ENCODE results near the gene RPS3. TPM values are rescaled to one million over a fixed set of nuclear protein-coding genes. Genes with fewer than 3 reads are reported as not detected.

RPS3 gene
- total and polyA plus RNA-seq, 2 donors (not counting 1 experiment from before 2014, with no cell fraction given) = 3,389 to 3,642 TPM

GRCh38 chr11:75447415-75447814 lies 48.1 kb downstream of the RPS3 start:
- CTCF ChIA-PET = interaction anchor here (7.7 kb wide), 1 partner anchor 84 kb away, joined by 284 read pairs; no protein-coding TSS in a partner anchor
- no peak for ATAC-seq (ENCODE audit: low read depth)
- 38% methylated on average over 1 of the region's 5 CpGs for WGBS (ENCODE audit: insufficient coverage)
- TF ChIP-seq EZH2 (IDR thresholded peaks at IDR 0.05; ENCODE audit: borderline replicate concordance, insufficient read depth, low read depth, low read length, poor library complexity, severe bottlenecking) (no peak), CTCF (IDR thresholded peaks at IDR 0.05) (no peak)
- POLR2A ChIA-PET = no interaction called here
- Mint-ChIP-seq H3K27ac (no peak overlapping the region), H3K4me3 (no peak overlapping the region), H3K9me3 (ENCODE audit: insufficient read depth) (no peaks in the 10 kb centered on the region), H3K4me1 (no peaks in the 10 kb centered on the region), H3K27me3 (peaks cover 3% of the 10 kb centered on the region)
- Histone ChIP-seq H3K79me2 (ENCODE audit: control insufficient read depth, insufficient read depth, low read length) (no peaks in the 10 kb centered on the region), H2AFZ (ENCODE audit: insufficient read depth, low read depth, low read length, poor library complexity, severe bottlenecking) (no peak overlapping the region), H3K4me3 (ENCODE audit: control extremely low read depth in 1 of 5, extremely low read depth in 1 of 5, insufficient read depth in 1 of 5, low read depth in 2 of 5, low read length in 4 of 5) (no peak overlapping the region), H3K4me1 (ENCODE audit: control insufficient read depth in 2 of 2, insufficient read depth in 2 of 2, low read length in 2 of 2) (no peaks in the 10 kb centered on the region), H3K27me3 (replicated peaks in 1 of 4; ENCODE audit: control extremely low read depth in 1 of 4, control insufficient read depth in 3 of 4, insufficient read depth in 4 of 4, low read length in 3 of 4) (peaks cover 0 to 3% (median 1%) of the 10 kb centered on the region in 4 experiments), H3K4me2 (replicated peaks; ENCODE audit: low read depth, low read length, poor library complexity, severe bottlenecking) (no peak overlapping the region), H3K9me3 (ENCODE audit: control extremely low read depth in 1 of 3, control insufficient read depth in 2 of 3, insufficient read depth in 1 of 3, low read length in 2 of 3) (peaks cover 0 to 9% (median 0%) of the 10 kb centered on the region in 3 donors), H3K9ac (ENCODE audit: low read length) (no peak overlapping the region), H3K27ac (ENCODE audit: low read length in 2 of 2) (no peak overlapping the region), H4K20me1 (ENCODE audit: control insufficient read depth, insufficient read depth, low read length, poor library complexity, severe bottlenecking) (no peaks in the 10 kb centered on the region), H3K36me3 (replicated peaks in 1 of 2; ENCODE audit: control extremely low read depth in 1 of 2, control insufficient read depth in 1 of 2, extremely low read depth in 1 of 2, insufficient read depth in 2 of 2, low read length in 1 of 2) (no peaks in the 10 kb centered on the region)
- DNase-seq = no peak
- intact Hi-C loops (cut with micrococcal nuclease) = no loop called here

- CTCF ChIA-PET = interaction anchor here (2.2 kb wide), 1 partner anchor 83 kb away, joined by 8 read pairs; no protein-coding TSS in a partner anchor
- Mint-ChIP-seq H3K27me3 (peaks cover 3% of the 10 kb centered on the region), H3K4me1 (no peaks in the 10 kb centered on the region), H3K27ac (no peak overlapping the region), H3K9me3 (ENCODE audit: insufficient read depth) (no peaks in the 10 kb centered on the region), H3K4me3 (no peak overlapping the region)
- no peak overlapping the region for H3K27ac ChIP-seq (ENCODE audit: low read length in 2 of 2)
- WGBS (ENCODE audit: insufficient coverage) = 81% methylated on average over 9 of the region's 10 CpGs
- DNase-seq (no peak), ATAC-seq (ENCODE audit: low read depth) (no peak)
- no peak overlapping the region for H3K4me3 ChIP-seq (ENCODE audit: control extremely low read depth in 1 of 5, extremely low read depth in 1 of 5, insufficient read depth in 1 of 5, low read depth in 2 of 5, low read length in 4 of 5)
- H3K79me2 ChIP-seq (ENCODE audit: control insufficient read depth, insufficient read depth, low read length) = no peaks in the 10 kb centered on the region
- POLR2A ChIA-PET = no interaction called here
- intact Hi-C loops (cut with micrococcal nuclease) = no loop called here
- no peak overlapping the region for H3K4me2 ChIP-seq (replicated peaks; ENCODE audit: low read depth, low read length, poor library complexity, severe bottlenecking)
- H3K36me3 ChIP-seq (replicated peaks in 1 of 2; ENCODE audit: control extremely low read depth in 1 of 2, control insufficient read depth in 1 of 2, extremely low read depth in 1 of 2, insufficient read depth in 2 of 2, low read length in 1 of 2) = no peaks in the 10 kb centered on the region
- H3K9me3 ChIP-seq (ENCODE audit: control extremely low read depth in 1 of 3, control insufficient read depth in 2 of 3, insufficient read depth in 1 of 3, low read length in 2 of 3) = peaks cover 0 to 9% (median 0%) of the 10 kb centered on the region in 3 donors
- no peaks in the 10 kb centered on the region for H4K20me1 ChIP-seq (ENCODE audit: control insufficient read depth, insufficient read depth, low read length, poor library complexity, severe bottlenecking)
- H3K9ac ChIP-seq (ENCODE audit: low read length) = no peak overlapping the region
- H3K27me3 ChIP-seq (replicated peaks in 1 of 4; ENCODE audit: control extremely low read depth in 1 of 4, control insufficient read depth in 3 of 4, insufficient read depth in 4 of 4, low read length in 3 of 4) = peaks cover 0 to 3% (median 1%) of the 10 kb centered on the region in 4 experiments
- no peak for TF ChIP-seq EZH2 (IDR thresholded peaks at IDR 0.05; ENCODE audit: borderline replicate concordance, insufficient read depth, low read depth, low read length, poor library complexity, severe bottlenecking)
- no peak for TF ChIP-seq CTCF (IDR thresholded peaks at IDR 0.05)
- H3K4me1 ChIP-seq (ENCODE audit: control insufficient read depth in 2 of 2, insufficient read depth in 2 of 2, low read length in 2 of 2) = no peaks in the 10 kb centered on the region
- no peak overlapping the region for H2AFZ ChIP-seq (ENCODE audit: insufficient read depth, low read depth, low read length, poor library complexity, severe bottlenecking)
Measured at GRCh38 chr11:75449271-75449670, 50.0 kb downstream of the RPS3 start.
